GM19463 (cell line): ENCODE data around the gene PDPR.
"Not testable (repeated sequence)": the region's sequence is repeated elsewhere in the genome, so short reads cannot be mapped to it uniquely, and the experiment has no call there.

Source experiments
- ATAC-seq: cut with Tn5 transposase; IDR thresholded peaks from one replicate; pipeline ENCODE4 v1.9.1; 2021; ENCODE audit warnings: mild to moderate bottlenecking, moderate library complexity; ENCODE audit not compliant: unreplicated experiment

Gene PDPR

DNA sequence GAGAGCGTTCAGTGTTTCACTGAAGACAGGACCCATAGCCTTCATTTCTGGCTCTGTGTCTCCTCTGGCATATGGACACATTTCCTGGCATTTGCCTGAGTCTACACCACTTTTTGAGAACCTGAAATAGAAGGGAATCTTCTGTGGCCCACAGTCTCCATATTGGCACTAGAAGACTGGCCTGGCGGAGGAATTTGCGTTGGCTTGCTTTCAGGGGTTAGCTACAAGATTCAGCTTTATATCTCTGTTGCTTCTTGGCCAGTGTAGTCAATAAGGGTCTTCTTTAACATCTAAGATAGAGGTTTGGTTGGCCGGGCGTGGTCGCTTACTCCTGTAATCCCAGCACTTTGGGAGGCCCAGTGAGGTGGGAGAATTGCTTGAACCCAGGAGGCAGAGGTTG lies 46.7 kb downstream of the PDPR start:
- no peak for ATAC-seq

DNA sequence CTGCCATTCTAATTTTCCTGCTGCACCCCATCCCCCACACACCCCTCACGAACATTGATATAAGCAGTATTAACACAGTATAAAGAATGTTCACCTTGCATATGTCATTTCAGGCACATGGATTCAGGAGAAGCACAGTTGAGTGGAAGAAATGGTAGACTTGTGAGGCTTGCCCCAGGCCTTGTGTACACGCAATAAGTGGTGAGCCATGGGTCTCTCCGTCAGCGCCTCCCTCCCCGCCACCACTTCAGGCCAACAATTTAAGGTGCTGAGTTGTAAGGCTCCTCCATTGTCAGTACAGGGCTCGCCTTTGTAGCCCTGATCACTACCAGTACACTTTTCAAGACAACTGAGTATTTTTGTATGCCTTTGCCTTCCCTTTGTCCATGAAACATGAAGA lies 47.2 kb downstream of the PDPR start:
- ATAC-seq: no peak

DNA sequence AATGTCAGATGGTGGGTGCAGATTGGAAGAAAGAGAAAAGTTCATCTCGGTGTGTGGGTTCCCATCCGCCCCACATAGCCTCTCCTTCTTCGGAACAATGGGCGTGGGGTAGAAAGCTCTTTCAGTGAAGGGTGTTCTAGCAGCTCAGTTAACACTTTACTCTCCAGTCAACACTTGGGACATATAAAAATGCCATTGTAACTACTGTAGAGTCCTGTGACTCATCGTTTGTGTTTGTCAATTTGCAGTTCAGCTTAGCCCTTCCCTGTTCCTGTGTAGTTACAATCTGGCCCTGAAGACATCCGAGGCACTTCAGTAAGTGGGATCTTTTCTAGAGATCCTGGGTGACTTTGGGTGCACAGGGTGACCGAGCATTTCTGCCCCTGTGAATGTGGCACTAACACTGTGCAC lies 47.9 kb downstream of the PDPR start:
- no peak for ATAC-seq

DNA sequence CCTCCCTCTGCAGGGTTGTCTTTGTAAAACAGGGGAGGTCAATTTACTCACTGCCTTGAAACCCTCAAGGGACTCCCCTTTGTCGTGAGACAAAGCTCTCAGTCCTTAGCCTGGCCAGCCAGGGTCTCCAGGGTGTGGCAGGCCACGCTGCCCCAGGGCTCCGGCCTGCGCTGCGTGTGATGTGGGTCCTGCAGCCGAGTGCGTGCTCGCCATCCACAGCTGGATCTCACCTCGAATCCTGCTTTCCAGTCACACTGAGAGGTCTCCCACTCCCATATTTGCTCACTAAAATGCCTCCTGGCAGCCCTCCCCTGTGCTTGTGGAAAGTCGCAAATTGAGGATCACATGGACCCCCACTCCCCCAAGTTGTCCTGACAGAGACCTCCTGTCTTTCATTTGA lies 49.5 kb downstream of the PDPR start:
- ATAC-seq: no peak

DNA sequence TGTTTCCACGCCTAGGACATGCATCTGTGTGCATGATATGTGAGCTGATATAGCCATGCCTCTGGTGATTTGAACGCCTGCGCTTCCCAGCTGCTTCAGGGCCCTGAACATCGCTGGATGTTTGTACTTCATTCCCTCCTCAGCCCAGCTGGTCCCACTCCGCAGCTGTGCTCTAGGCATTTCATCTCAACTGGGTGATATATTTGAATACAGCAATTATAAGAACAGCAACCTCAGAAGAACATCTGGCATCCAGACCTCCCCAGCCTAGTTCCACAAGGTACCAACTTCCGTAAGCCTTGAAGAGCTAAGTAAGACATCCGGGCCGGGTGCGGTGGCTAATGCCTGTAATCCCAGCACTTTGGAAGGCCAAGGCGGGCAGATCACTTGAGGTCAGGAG lies 52.6 kb downstream of the PDPR start:
- not testable (repeated sequence) for ATAC-seq

DNA sequence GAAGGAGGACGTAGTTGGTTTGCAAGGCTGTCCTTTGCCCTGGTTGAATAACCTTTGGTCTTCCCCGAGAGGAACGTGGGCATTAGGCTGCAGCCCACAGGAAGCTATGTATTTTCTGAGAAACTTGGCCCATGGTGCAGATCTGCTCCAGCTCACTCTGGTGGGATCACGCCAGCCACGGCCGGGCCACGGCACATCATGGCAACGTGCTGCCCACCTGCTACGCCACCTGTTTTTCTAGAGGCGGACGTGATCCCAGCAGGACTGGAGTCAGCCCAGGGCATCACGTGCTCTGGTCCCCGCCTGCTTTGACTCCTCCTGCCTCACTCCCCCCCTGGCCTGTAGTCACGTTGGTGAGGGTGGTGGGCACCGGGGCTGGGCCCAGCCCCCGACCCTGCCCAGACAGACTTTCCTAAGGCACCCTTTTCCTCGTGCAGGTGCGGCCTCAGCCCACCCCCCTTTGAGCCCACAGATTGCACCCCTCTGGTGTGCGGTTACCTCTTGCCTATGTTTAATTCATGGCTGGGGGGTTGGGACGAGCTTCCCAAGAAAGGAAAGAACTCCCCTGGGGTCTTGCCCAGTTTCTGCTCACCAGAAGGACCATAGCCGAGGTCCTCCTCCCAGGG lies 59.2 kb downstream of the PDPR start, which contains the start of gene CLEC18C:
Gene CLEC18C (plus strand): TSS at position 576 of the 626 bp plus-strand sequence. CDS start 492 bp downstream, outside the sequence.
- not testable (repeated sequence) for ATAC-seq

DNA sequence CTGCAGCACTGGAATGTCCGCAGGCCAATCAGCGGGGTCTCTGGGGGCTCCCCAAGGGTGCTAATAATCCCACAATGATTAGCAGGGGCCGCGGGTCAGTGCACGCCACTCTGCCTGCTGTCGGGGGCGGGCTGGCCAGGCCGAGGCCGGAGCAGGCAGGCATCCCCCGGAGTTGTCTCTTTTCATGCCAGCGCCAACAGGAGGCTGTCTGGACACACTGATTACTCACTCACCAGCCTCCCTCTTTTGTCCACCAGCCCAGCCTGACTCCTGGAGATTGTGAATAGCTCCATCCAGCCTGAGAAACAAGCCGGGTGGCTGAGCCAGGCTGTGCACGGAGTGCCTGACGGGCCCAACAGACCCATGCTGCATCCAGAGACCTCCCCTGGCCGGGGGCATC lies 59.8 kb downstream of the PDPR start:
- not testable (repeated sequence) for ATAC-seq

DNA sequence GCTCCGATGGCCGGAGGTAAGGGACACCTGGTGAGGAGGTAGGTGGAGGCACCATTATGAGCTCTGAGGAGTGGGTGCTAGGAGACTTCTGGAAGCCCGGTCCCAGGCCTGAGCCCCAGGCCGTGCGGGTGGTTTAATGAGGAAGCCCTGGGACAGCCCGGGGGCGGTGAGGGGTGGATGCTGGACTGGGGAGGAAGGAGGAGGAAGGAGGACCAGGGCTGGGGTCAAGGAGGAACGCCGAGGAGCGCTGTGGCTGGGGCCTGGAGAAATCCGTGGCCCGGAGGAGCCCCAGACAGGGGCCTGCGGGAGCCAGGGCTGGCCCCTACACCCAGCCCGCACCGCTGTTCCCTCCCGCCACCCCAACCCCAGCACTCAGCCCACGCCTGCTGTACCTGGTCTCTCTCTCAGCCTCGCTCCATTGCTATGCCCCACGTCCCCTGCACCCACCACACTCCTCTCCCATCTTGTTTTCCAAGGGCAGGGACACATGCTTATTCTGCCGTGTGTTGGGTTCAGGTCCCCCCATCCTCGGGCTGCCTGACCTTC lies 60.3 kb downstream of the PDPR start:
- not testable (repeated sequence) for ATAC-seq

DNA sequence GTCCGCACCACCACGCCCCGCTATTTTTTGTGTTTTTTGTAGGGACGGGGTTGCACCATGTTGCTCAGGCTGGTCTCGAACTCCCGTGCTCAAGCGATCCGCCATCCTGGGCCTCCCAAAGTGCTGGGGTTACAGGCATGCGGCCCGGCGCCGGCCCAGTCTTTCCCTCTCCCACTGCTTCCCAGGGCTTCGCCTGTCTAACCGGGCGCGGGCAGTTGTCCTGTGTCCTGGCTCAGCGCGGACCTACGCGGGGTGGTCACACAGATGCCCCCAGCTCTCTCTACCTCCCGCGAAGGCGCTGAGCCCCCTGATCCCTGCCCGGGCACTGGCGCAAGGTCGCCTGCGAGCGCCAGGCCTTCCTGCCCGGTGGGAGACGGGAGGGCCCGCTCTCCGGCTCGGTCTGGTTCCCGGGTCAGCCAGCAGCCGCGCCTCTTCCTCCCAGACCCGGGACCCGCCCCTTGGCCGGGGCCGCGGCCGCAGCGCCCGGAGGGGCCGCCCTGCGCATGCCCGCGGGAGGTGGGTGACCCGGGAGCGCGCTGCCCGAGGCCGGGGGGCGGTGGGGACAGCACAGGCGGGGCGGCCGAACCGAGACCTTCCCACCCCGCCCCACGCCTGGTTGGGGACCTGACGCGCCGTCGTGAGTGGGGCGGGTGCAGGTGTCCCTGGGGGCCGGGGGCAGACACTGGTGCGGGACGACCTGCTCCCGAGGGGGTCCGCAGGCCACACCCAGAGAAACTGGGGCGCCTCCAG lies 73.9 kb downstream of the PDPR start:
- not testable (repeated sequence) for ATAC-seq

DNA sequence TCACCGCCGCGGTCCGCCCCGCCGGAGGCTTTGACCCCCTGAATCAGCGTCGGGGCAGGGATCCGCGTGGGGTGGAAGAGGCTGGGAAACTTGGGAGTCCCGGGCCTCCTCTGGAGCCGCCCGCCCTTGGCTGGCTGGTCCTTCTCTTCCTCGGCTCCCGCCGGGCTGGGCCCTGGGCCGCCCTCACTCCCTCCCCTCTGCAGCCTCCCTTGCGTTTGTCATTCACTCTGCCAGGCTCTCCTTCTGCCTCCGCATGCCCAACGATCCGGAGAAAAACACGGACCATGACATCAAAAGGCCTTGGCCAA lies 74.4 kb downstream of the PDPR start:
- ATAC-seq: not testable (repeated sequence)

DNA sequence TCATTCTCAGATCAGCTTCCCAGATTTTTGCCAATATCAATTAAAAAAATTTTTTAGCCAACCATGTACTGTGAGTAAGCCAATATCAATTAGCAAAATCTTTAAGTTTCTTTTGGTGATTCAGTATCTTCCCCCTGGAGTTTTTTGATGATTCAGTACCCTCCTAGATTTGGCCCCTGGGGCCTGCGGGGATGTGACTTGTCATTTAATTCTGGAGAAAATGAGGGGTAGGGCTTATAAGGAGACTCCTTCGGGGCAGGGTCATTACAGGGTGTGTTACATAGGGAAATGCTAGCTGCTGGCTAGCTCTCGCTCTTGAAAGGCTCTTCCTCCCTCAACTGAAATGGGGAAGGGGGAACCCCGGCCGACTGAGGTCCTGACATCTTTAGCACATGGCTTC lies 76.4 kb downstream of the PDPR start:
- ATAC-seq: not testable (repeated sequence)

DNA sequence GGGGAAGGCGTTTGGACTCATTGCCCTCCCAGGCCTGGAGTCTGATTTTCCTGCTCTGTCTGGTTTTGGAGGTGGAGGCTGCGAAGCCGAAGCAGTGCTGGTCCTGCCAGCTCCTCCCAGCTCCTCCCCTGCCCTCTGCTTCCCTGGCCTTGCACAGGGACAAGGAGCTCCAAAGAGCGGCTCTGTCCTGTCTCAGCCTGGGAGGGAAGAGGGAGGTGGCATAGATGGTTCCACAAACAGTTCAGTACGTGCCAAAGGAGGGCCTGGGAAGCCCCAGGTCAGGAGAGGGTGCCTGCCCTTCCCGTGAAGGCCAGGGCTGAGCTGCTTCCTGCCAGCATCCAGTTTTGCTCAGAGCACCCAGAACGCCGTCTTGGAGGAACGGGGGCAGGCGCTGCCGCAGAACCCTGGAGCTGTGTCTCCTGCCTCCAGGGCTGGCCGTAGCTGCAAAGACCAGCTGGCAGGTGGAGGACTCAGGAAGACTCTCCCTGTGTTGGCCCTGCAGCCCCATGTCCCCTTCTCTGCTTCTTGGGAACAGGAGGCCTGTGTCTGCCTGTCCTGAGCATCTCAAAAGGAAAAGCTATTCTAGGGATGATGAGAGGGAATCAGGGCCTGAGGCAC lies 82.7 kb downstream of the PDPR start:
- not testable (repeated sequence) for ATAC-seq

DNA sequence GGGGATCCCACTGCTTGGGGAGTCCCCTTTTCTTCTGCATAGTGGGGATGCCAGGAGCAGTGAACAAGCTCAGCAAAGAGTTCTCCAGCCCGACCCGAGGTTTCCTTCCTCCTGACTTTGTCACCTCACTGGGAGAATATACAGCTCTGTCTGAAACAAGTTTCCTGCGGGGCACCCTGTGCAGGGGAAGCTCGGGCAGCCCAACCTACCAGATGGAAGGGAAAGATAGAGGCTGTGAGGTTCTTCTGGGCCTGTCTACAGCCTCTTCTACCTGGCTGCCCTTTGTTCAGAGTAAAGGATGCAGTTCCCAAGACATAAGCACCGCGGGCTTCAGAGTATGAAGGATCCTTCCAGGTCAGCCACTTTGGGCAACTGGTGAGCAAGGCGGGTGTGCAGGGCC lies 83.5 kb downstream of the PDPR start:
- not testable (repeated sequence) for ATAC-seq

DNA sequence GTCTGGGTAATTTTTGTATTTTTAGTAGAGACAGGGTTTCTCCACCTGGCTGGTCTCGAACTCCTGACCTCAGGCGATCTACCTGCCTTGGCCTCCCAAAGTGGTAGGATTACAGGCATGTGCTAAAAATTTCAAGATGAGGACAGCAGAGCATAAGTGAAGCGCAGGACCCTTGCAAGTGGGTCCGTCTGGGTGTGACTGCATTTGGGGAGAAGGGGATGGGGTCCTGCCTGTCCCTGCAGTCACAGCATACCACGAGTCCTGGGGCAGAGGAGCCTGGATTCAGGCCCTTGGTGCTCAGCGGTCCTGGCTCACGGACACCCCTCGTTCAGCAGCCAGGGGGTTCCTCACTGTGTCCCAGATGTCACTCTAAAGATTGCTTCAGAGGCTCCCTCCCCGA lies 84.1 kb downstream of the PDPR start:
- not testable (repeated sequence) for ATAC-seq

DNA sequence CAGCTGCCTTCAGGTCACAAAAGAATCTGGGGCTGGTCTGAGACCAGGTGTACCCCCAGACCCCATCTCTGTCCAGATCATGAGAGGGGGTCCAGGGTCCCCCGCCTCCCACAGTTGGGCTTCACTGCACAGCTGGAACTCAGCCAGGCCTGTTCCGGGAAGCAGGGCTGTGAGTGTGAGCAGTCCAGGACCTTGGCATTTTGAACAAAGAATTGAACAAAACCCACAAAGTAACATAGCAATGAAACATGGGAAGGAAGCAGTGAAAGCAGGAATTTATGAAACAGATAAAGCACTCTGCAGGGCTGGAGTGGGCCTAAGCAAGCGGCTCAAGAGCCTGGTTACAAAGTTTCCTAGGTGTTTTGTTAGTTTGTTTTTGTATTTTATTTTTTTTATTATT lies 84.5 kb downstream of the PDPR start:
- not testable (repeated sequence) for ATAC-seq

DNA sequence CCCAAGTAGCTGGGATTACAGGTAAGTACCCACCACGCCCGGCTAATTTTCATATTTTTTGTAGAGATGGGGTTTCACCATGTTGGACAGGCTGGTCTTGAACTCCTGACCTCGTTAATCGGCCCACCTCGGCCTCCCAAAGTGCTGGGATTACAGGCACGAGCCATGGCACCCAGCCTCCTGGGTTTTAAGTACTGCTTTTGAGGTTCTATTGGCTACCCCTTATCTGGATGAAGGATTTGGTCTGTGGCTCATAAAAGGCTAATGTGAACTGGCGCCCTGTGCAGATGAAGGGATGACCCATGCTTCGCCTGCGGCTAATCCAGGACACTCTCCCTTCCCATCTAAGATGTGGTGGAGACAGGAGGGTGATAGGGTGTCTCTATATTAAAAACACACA lies 85.0 kb downstream of the PDPR start:
- ATAC-seq: not testable (repeated sequence)

DNA sequence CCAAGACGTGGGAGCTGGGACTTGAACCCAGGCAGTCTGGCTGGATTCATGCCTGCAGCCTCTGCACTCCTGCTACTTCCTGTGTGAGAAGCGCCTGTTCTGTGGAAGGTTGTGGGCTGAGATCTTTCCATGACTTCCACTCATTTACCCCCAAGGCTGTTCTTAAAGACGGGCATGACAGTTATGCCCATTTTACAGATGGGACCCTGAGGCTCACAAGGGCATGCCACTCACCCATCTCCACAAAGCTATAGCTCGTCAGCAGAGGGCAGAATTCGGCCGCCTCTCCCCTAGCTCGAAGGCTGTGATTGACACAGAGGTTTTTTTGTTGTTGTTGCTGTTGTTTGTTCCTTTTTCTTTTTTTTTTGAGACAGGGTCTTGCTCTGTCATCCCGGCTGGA lies 85.9 kb downstream of the PDPR start:
- not testable (repeated sequence) for ATAC-seq

DNA sequence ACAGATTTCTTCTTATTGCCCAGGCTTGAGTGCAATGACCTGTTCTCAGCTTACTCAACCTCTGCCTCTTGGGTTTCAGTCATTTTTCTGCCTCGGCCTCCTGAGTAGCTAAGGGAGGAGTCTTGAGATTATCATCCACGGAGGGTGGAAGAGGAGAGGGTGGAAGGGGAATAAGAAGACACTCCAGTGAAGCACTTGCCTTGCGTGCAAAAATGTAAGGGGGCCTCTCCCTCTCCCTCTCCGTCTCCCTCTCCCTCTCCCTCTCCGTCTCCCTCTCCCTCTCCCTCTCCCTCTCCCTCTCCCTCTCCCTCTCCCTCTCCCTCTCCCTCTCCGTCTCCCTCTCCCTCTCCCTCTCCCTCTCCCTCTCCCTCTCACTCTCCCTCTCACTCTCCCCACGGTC lies 89.4 kb downstream of the PDPR start:
- ATAC-seq: not testable (repeated sequence)

DNA sequence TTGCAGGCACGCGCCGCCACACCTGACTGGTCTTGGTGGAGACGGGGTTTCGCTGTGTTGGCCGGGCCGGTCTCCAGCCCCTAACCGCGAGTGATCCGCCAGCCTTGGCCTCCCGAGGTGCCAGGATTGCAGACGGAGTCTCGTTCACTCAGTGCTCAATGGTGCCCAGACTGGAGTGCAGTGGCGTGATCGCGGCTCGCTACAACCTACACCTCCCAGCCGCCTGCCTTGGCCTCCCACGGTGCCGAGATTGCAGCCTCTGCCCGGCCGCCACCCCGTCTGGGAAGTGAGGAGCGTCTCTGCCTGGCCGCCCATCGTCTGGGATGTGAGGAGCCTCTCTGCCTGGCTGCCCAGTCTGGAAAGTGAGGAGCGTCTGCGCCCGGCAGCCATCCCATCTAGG lies 89.9 kb downstream of the PDPR start:
- not testable (repeated sequence) for ATAC-seq

DNA sequence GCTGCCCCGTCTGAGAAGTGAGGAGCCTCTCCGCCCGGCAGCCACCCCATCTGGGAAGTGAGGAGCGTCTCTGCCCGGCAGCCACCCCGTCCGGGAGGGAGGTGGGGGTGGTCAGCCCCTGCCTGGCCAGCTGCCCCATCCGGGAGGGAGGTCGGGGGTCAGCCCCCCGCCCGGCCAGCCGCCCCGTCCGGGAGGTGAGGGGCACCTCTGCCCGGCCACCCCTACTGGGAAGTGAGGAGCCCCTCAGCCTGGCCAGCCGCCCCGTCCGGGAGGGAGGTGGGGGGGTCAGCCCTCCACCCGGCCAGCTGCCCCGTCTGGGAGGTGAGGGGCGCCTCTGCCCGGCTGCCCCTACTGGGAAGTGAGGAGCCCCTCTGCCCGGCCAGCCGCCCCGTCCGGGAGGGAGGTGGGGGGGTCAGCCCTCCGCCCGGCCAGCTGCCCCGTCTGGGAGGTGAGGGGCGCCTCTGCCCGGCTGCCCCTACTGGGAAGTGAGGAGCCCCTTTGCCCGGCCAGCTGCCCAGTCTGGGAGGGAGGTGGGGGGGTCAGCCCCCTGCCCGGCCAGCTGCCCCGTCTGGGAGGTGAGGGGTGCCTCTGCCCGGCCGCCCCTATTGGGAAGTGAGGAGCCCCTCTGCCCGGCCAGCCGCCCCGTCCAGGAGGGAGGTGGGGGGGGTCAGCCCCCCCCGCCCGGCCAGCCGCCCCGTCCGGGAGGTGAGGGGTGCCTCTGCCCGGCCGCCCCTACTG lies 90.7 kb downstream of the PDPR start:
- ATAC-seq: not testable (repeated sequence)

DNA sequence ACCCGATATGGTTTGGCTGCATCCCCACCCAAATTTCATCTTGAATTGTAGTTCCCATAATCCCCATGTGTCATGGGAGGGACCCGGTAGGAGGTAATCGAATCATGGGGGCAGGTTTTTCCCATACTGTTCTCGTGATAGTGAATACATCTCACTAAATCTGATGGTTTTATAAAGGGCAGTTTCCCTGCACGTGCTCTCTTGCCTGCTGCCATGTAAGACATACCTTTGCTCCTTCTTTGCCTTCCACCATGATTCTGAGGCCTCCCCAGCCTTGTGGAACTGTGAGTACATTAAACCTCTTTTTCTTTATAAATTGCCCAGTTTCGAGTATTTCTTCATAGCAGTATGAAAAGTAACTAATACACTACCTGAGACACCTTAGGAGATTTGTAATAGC lies 92.2 kb downstream of the PDPR start:
- not testable (repeated sequence) for ATAC-seq
